Right kidney (tissue), 1 donor: ENCODE measurements around the gene APOB.

Source experiments
- DNase-seq: peaks from one replicate; pipeline ENCODE4 v3.0.0-alpha.2; 2016

The APOB gene

GRCh38 chr2:21002814-21003192, 41.1 kb downstream of the APOB start:
- no peak for DNase-seq

- no peak for DNase-seq
Observed at GRCh38 chr2:21001988-21002813, 41.7 kb downstream of the APOB start.

GRCh38 chr2:21001225-21001946, 42.5 kb downstream of the APOB start:
- no peak for DNase-seq

- DNase-seq: no peak
Observed at GRCh38 chr2:20999906-21000645, 43.8 kb downstream of the APOB start.

GRCh38 chr2:20998972-20999905, 44.6 kb downstream of the APOB start:
- no peak for DNase-seq

DNA sequence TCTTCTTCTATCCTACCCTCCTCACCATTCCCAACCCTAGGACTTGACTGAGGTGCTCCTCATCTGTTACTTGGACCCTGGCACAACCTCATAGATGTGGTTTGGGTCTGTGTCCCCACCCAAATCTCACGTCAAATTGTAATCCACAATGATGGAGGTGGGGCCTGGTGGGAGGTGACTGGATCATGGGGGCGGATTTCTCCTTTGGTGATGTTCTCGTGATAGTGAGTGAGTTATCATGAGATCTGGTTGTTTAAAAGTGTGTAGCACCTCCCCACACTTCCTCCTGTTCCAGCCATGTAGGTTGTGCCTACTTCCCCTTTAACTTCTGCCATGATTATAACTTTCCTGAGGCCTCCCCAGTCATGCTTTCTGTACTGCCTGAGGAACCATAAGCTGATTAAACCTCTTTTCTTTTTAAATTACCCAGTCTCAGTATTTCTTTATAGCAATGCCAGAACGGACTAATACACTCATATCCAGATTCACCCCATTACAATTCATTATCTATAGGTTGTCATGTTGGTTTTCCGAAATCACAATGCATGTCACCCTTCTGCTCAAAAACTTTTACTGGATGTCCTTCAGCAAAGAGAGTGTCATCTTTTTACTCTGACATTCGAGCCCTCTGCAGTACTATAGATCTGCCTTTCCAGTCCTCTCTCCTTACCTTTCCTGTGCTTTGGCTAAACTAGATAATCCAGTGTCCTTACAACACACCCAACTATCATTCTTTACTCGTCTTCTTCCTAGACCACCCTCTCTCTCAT, 45.7 kb downstream of the APOB start:
- no peak for DNase-seq

- no peak for DNase-seq
Observed at GRCh38 chr2:20994130-20994529, 49.7 kb downstream of the APOB start.

DNA sequence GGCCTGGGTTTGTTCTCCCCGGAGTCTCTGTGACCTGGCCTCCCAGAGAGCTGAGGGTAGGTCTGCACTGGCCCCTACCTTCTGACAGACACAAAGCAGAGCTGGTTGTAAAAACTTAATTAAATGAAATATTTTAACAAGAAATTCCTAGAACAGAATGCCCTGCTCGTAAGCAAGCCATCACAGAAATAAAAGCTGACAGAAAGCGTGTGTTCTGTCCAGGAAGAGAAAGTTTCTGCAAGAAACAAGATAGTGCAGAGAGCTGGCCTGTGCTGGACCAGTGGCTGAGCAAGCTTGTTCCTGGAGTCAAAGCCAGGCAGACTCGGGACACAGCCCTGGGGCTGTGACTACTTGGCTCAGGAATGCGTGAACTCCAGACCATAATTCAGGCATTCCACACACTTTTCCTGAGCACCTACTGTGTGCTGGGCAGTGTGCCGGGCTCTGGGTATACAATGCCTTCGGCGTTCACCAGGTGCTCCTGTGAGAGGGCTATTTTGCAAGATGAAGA, 51.6 kb downstream of the APOB start:
- DNase-seq: no peak

DNA sequence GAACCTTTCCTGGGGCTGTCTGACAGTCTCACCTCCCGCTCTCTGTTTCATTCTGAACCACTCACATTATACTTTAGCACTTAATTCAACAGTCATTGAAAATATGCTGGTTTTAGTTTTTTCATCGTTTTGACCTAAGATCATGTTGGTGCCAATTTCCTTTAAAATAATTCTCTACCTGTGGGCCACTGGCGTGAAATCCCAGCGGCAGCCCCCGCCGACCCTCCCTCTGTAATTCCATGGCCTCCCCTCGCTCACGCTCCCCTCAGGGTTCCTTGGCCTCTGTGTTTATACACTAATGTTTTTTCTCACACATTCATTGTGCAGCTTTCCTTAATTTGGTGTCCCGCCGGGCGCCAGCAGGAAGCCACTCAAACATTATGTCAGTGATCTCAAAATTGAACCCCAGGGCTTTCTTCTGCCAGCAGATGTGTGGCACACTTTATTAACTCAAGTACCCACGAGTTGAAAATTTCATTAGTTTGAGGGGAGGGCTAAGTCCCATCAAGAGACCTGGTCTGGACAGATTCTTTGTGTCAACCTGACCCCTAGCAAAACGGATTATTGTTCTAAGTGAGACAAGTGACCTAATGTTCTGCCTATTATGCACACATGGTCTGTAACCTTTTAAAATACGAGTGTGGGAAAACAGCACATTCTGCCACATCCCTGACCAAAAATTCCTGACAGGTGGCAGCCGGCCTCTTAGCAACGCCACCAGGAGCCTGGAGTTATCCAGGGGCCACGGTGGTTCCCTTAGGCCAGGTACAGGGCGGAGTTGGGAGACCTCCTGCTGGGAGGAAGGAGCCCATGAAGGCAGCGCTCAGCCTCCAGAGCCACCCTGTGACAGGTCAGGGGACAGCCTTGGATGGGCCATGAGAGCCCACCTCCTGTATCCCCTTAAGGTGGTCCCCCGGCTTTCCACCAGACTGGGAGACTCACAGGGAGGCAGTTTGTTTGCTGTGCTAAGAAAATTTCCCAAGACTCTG, 53.1 kb downstream of the APOB start:
- no peak for DNase-seq

GRCh38 chr2:20989404-20989803, 54.5 kb downstream of the APOB start:
- no peak for DNase-seq

- no peak for DNase-seq
Observed at GRCh38 chr2:20988905-20989304, 55.0 kb downstream of the APOB start.

DNA sequence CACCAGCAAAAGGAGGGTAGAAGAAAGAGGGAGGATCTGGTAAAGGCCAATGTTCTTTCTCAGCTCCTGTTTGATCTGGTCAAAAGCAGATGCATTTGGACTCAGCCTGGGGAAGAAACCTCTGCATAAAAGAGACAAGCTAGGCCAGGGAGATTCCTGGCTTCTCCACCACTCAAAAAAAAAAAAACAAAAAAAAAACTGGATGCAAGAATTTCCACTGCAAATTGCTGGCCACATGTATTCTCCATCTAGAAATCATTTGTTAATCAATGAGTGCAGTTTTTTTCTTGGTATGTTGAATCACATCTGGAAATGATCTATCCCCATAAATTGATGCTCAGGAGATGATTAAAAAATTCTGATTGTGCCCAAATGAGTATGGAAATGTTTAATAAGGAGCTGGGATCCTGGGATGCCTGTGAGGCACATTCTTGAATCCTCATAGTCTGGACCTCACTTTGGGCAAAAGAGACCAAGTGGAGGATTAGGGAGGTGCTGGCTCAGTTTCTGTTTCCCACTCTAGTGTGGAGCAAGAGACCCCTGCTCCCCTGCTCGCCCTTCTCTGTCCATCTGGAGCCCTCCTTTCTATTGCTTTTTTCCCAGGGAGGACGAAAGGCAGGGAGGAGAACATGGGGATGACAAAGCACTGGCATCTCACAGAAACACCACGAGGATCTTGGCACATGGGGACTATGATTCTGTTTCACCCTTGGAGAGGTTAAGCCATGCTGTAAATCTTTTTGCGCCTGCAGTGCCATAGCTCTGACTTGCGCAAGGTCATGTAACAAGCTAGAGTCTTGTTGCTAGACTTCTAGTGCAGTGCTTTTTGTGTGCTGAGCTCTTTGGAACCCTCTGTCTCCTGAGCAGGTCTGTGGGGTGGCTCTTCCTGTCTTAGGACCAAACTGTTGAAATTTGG, 57.6 kb downstream of the APOB start:
- no peak for DNase-seq

DNA sequence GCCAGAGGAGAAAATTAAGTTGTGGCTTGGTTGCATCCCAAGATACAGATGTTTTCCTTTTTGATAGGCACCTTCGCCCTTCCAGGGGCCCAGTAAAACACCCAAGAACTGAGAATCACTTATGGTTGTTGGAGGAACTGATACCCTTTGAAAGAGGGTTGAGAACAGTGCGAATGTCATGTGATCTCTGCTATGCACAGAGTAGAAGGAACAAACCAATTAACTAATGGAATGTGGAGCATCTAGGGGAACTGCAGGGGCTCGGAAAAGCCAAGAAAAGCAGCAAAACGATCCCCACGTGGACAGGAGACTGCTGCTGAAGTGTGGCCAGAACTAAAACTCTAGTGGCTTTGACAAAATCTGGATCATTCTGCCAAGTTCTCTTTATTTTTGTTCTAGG, 58.8 kb downstream of the APOB start:
- no peak for DNase-seq

GRCh38 chr2:20984408-20984807, 59.5 kb downstream of the APOB start:
- no peak for DNase-seq

DNA sequence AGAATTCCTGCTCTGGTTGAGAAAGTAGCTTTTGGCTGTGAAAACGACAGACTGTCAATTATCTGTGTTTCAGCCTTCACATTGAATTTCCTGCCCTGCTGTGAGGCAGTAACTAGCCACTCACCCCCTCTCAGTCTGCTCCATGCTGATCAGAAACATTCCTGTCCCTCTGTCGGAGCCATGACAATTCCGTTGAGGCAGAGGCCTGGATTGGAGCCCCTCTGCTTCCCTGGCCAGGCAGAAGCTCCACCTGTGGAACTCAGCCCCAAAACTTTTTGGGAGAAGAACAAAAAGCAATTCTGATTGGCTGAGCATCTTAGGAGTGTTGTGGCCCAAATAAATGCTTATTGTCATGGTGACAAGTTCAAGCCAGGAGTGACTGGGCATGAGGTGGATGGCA, 60.0 kb downstream of the APOB start:
- DNase-seq: no peak

- no peak for DNase-seq
Observed at GRCh38 chr2:20982861-20983260, 61.0 kb downstream of the APOB start.

DNA sequence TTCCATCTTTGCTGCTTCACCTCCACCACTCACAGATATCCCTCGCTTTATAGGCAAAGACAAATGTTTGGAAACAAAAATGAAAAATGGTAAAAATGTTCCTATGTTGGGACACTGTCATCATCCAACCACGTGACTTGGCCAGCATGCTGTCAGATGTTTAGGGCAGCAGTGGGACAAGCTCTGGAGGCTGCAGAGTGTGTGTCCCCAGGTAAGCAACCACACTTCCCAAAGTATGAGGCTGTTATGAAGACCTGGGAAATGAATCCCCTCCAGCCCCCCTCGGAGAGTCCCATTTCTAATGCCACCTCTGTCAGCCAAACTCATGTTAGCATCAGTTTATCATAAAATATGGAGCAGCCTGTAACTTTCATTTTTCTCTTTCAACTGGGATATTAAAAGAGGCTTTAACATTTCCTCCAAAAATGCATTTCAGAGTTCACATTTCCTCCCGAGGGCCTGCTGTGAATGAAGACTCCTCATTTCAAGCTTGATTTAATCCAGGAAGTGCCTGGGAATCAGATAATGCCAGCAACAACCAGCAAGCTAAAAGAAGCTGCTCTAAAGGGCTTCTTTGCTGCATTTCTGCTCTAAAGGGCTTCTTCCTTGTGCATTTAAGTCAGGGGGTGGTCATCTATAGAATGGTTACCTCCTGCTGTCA, 66.2 kb downstream of the APOB start:
- no peak for DNase-seq

DNA sequence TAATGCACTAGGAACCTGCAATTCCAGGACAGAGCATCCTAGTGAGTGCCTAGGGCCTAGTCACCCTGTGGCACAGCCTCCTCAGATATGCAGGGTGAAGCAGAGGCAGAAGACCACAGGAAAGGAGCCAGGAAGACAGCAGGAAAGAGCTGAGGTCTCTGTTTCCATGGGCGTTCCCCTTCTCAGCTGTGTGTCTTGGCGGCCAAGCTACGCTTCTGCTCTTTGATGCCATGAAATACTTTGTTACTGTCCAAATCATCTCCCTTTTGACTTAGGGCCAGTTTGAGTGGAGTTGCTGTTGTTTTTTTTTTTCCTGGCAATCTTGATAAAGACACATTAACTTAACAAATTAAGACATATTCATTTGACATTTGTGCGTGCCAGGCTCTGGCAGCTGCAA, 67.3 kb downstream of the APOB start:
- no peak for DNase-seq
